Cardiac muscle cell (in vitro differentiated cells and primary cell): Measurements from ENCODE around the gene KDM4B. TPM values are rescaled to one million over a fixed set of nuclear protein-coding genes. Genes with fewer than 3 reads are reported as not detected.

Source experiments
- DNase-seq, 2 donors: peaks; one replicate each; pipeline versions ENCODE4 v3.0.0 to v3.0.0-alpha.2; 2010 to 2017; ENCODE audit warnings: low read depth in 1 of 2, low spot score in 1 of 2
- H3K27ac ChIP-seq: fragments of 200-600 bp; sonication (generic); 2 replicates; pipeline ENCODE4 v1.5.1; 2016
- H3K27me3 ChIP-seq: fragments of 200-600 bp; sonication (generic); 2 replicates; pipeline ENCODE4 v1.6.0; 2016; ENCODE audit warnings: control low read depth
- H3K36me3 ChIP-seq: fragments of 200-600 bp; sonication (generic); 2 replicates; pipeline ENCODE4 v1.5.1; 2016; ENCODE audit warnings: control low read depth
- H3K4me1 ChIP-seq: fragments of 200-600 bp; sonication (generic); 2 replicates; pipeline ENCODE4 v1.8.1; 2017; ENCODE audit warnings: low read depth, mild to moderate bottlenecking, mixed run types
- H3K4me3 ChIP-seq: fragments of 200-600 bp; sonication (generic); 2 replicates; pipeline ENCODE4 v1.5.1; 2016; ENCODE audit warnings: mild to moderate bottlenecking
- H3K9me3 ChIP-seq: fragments of 200-600 bp; sonication (generic); 2 replicates; pipeline ENCODE4 v1.5.1; 2017; ENCODE audit warnings: low read depth, mild to moderate bottlenecking, control low read depth
- CTCF ChIP-seq: IDR thresholded peaks from 2 replicates; pipeline ENCODE4 v1.5.1; 2012; ENCODE audit warnings: low read depth, mild to moderate bottlenecking, low read length
- polyA plus RNA-seq: library from polyadenylated mRNA; unstranded; fragments of >200 nt; fragmentation: Nextera tagmentation; extraction: Ambion mirVana; gene quantifications from 2 replicates; pipeline ENCODE4 v1.2.1, GENCODE V29; 2016
- total RNA-seq: library from RNA; depleted of rRNA; stranded (reverse); fragments of >200 nt; gene quantifications from 2 replicates; pipeline ENCODE4 v1.2.3, GENCODE V29; 2016

KDM4B gene
- total and polyA plus RNA-seq, 2 experiments from 2014 or later: 74.6 to 90.6 TPM

GRCh38 chr19:4976401-4977298 is 7.7 kb downstream of the KDM4B start:
- peak; percentile 78 for TF ChIP-seq CTCF
- H3K36me3 ChIP-seq: no peaks in the 10 kb centered on the region
- no peak overlapping the region for H3K4me3 ChIP-seq
- H3K27ac ChIP-seq: peak overlapping the region; percentile 76
- H3K27me3 ChIP-seq: no peaks in the 10 kb centered on the region
- H3K9me3 ChIP-seq: no peaks in the 10 kb centered on the region
- peaks cover 23% of the 10 kb centered on the region for H3K4me1 ChIP-seq
- DNase-seq: peak in 1 of 2 donors; percentile 99

- Histone ChIP-seq H3K36me3 (no peaks in the 10 kb centered on the region), H3K27ac (peak overlapping the region; percentile 76), H3K27me3 (no peaks in the 10 kb centered on the region), H3K4me1 (peaks cover 23% of the 10 kb centered on the region), H3K9me3 (no peaks in the 10 kb centered on the region), H3K4me3 (no peak overlapping the region)
- TF ChIP-seq CTCF: no peak
- peak; percentile 47 to 92 for DNase-seq
Observed at GRCh38 chr19:4977299-4978174, 8.6 kb downstream of the KDM4B start.

- no peak for TF ChIP-seq CTCF
- no peaks in the 10 kb centered on the region for H3K27me3 ChIP-seq
- no peaks in the 10 kb centered on the region for H3K36me3 ChIP-seq
- H3K4me3 ChIP-seq: no peak overlapping the region
- H3K27ac ChIP-seq: peak overlapping the region; percentile 60
- peaks cover 31% of the 10 kb centered on the region for H3K4me1 ChIP-seq
- H3K9me3 ChIP-seq: no peaks in the 10 kb centered on the region
- no peak for DNase-seq
Observed at GRCh38 chr19:4979211-4979807, 10.4 kb downstream of the KDM4B start.

- TF ChIP-seq CTCF: no peak
- H3K27me3 ChIP-seq: no peaks in the 10 kb centered on the region
- H3K4me3 ChIP-seq: no peak overlapping the region
- no peaks in the 10 kb centered on the region for H3K9me3 ChIP-seq
- peak in 1 of 2 donors; percentile 49 for DNase-seq
- no peaks in the 10 kb centered on the region for H3K36me3 ChIP-seq
- peaks cover 33% of the 10 kb centered on the region for H3K4me1 ChIP-seq
- no peak overlapping the region for H3K27ac ChIP-seq
Observed at GRCh38 chr19:4980067-4980466, 11.2 kb downstream of the KDM4B start.
